ENCODE data around the gene TMEM140. TPM values are rescaled to one million over a fixed set of nuclear protein-coding genes. Genes with fewer than 3 reads are reported as not detected.
A peak's percentile ranks its signal among the peaks of the same experiment; 100 is the strongest.

TMEM140 gene
- total and polyA plus RNA-seq, 9 of the 15 experiments (the other 6 are each of a cell fraction or from before 2014, with no cell fraction given) = 0.03 to 0.82 (median 0.23) TPM

DNA sequence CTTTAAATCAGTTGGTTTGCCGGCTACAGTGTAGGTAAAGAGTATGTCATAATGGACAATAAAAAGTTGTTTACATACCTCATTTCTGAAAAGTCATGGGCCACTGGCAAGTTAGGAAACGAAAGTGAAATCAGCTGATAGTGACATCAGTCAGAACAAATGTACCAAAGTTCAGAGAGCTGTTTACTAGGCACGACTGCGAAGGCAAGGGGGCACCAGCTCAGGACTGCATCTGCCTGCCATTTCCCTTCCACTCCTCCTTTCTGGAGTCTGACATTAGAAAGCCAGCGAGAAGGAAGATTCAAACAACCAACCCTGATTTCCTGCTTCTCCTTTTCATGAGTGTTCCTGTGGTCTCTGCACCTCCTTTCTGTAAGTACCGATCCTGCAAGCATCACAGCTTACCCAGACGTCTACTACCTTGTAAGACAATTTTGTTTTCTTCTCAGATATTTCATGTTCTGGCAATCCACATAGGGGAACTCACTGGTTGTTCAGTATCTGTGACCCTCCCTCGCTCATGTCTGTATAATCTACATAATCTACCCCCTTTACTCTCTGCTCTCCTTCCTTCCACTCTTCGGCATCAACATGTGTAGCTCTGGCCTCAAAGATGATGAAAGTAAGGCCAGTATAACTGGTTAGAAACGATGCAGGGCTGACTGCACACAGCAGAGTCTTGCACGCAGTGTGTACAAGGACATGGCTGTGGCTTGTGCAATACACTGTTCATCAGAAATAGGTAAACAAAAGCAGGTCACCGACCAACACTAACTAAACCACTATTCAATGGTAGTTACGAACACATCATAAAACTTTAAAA, at the start of gene TMEM140 (continued):
- TF ChIP-seq, protein P1, sequence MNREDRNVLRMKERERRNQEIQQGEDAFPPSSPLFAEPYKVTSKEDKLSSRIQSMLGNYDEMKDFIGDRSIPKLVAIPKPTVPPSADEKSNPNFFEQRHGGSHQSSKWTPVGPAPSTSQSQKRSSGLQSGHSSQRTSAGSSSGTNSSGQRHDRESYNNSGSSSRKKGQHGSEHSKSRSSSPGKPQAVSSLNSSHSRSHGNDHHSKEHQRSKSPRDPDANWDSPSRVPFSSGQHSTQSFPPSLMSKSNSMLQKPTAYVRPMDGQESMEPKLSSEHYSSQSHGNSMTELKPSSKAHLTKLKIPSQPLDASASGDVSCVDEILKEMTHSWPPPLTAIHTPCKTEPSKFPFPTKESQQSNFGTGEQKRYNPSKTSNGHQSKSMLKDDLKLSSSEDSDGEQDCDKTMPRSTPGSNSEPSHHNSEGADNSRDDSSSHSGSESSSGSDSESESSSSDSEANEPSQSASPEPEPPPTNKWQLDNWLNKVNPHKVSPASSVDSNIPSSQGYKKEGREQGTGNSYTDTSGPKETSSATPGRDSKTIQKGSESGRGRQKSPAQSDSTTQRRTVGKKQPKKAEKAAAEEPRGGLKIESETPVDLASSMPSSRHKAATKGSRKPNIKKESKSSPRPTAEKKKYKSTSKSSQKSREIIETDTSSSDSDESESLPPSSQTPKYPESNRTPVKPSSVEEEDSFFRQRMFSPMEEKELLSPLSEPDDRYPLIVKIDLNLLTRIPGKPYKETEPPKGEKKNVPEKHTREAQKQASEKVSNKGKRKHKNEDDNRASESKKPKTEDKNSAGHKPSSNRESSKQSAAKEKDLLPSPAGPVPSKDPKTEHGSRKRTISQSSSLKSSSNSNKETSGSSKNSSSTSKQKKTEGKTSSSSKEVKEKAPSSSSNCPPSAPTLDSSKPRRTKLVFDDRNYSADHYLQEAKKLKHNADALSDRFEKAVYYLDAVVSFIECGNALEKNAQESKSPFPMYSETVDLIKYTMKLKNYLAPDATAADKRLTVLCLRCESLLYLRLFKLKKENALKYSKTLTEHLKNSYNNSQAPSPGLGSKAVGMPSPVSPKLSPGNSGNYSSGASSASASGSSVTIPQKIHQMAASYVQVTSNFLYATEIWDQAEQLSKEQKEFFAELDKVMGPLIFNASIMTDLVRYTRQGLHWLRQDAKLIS (CRISPR knock-in tag; IDR thresholded peaks at IDR 0.05) = no peak
- TF ChIP-seq CAMTA2 (CRISPR knock-in tag; conservative IDR thresholded peaks at IDR 0.05) = no peak
- TF ChIP-seq GTF2E2 (tag; IDR thresholded peaks at IDR 0.05) = peak; percentile 34; the same call in 1 of the 2 replicates
- TF ChIP-seq, protein P2, sequence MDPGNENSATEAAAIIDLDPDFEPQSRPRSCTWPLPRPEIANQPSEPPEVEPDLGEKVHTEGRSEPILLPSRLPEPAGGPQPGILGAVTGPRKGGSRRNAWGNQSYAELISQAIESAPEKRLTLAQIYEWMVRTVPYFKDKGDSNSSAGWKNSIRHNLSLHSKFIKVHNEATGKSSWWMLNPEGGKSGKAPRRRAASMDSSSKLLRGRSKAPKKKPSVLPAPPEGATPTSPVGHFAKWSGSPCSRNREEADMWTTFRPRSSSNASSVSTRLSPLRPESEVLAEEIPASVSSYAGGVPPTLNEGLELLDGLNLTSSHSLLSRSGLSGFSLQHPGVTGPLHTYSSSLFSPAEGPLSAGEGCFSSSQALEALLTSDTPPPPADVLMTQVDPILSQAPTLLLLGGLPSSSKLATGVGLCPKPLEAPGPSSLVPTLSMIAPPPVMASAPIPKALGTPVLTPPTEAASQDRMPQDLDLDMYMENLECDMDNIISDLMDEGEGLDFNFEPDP (CRISPR knock-in tag; IDR thresholded peaks at IDR 0.05) = no peak
- TF ChIP-seq TAF1 (IDR thresholded peaks at IDR 0.05; ENCODE audit: control insufficient read depth, extremely low read depth, insufficient read depth, low read length, severe bottlenecking) = no peak
- no peak for TF ChIP-seq MXI1 (IDR thresholded peaks at IDR 0.05; ENCODE audit: low read depth, low read length)
- no peak for TF ChIP-seq ZNF76 (CRISPR knock-in tag; IDR thresholded peaks at IDR 0.05; ENCODE audit: borderline replicate concordance)
- no peak for TF ChIP-seq PCBP2 (IDR thresholded peaks at IDR 0.05; ENCODE audit: low read depth, low read length, poor library complexity, severe bottlenecking)
- TF ChIP-seq, protein P3, sequence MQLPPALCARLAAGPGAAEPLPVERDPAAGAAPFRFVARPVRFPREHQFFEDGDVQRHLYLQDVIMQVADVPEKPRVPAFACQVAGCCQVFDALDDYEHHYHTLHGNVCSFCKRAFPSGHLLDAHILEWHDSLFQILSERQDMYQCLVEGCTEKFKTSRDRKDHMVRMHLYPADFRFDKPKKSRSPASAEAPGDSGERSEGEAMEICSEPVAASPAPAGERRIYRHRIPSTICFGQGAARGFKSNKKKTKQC (CRISPR knock-in tag; IDR thresholded peaks at IDR 0.05) = no peak
- TF ChIP-seq, protein P4, sequence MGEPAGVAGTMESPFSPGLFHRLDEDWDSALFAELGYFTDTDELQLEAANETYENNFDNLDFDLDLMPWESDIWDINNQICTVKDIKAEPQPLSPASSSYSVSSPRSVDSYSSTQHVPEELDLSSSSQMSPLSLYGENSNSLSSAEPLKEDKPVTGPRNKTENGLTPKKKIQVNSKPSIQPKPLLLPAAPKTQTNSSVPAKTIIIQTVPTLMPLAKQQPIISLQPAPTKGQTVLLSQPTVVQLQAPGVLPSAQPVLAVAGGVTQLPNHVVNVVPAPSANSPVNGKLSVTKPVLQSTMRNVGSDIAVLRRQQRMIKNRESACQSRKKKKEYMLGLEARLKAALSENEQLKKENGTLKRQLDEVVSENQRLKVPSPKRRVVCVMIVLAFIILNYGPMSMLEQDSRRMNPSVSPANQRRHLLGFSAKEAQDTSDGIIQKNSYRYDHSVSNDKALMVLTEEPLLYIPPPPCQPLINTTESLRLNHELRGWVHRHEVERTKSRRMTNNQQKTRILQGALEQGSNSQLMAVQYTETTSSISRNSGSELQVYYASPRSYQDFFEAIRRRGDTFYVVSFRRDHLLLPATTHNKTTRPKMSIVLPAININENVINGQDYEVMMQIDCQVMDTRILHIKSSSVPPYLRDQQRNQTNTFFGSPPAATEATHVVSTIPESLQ (CRISPR knock-in tag; IDR thresholded peaks at IDR 0.05) = no peak
- no peak for TF ChIP-seq POLR2G (IDR thresholded peaks at IDR 0.05; ENCODE audit: low read depth, low read length)
- TF ChIP-seq, protein P5, sequence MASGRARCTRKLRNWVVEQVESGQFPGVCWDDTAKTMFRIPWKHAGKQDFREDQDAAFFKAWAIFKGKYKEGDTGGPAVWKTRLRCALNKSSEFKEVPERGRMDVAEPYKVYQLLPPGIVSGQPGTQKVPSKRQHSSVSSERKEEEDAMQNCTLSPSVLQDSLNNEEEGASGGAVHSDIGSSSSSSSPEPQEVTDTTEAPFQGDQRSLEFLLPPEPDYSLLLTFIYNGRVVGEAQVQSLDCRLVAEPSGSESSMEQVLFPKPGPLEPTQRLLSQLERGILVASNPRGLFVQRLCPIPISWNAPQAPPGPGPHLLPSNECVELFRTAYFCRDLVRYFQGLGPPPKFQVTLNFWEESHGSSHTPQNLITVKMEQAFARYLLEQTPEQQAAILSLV (tag; IDR thresholded peaks at IDR 0.05) = peak; percentile 66
- TF ChIP-seq, protein P6, sequence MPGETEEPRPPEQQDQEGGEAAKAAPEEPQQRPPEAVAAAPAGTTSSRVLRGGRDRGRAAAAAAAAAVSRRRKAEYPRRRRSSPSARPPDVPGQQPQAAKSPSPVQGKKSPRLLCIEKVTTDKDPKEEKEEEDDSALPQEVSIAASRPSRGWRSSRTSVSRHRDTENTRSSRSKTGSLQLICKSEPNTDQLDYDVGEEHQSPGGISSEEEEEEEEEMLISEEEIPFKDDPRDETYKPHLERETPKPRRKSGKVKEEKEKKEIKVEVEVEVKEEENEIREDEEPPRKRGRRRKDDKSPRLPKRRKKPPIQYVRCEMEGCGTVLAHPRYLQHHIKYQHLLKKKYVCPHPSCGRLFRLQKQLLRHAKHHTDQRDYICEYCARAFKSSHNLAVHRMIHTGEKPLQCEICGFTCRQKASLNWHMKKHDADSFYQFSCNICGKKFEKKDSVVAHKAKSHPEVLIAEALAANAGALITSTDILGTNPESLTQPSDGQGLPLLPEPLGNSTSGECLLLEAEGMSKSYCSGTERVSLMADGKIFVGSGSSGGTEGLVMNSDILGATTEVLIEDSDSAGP (CRISPR knock-in tag; IDR thresholded peaks at IDR 0.05) = no peak
- no peak for TF ChIP-seq WHSC1 (IDR thresholded peaks at IDR 0.05; ENCODE audit: low read length)
- TF ChIP-seq SP1 (CRISPR knock-in tag; IDR thresholded peaks at IDR 0.05) = no peak
- no peak for TF ChIP-seq ZNF133 (CRISPR knock-in tag; IDR thresholded peaks at IDR 0.05)

Data from K562 (cell line).